RWPE2 (cell line): ENCODE results near the gene GPR63.
"Not testable (repeated sequence)": the region's sequence is repeated elsewhere in the genome, so short reads cannot be mapped to it uniquely, and the experiment has no call there.

Experiments
- ATAC-seq: fragments of 200-7000 bp; cut with Tn5 transposase; 3 replicates; pipeline ENCODE4 v1.9.1; 2021; ENCODE audit warnings: low read depth
- DNase-seq: peaks from one replicate; pipeline ENCODE4 v3.0.0-alpha.2; 2020; ENCODE audit warnings: low spot score
- H3K27ac ChIP-seq: fragments of 450-650 bp; 2 replicates; pipeline ENCODE4 v1.5.1; 2017; ENCODE audit warnings: mild to moderate bottlenecking; ENCODE audit not compliant: poor library complexity, severe bottlenecking
- H3K27me3 ChIP-seq: fragments of 250-450 bp; sonication (Bioruptor Pico); 2 replicates; pipeline ENCODE4 v1.5.1; 2021; ENCODE audit warnings: mild to moderate bottlenecking, moderate library complexity; ENCODE audit not compliant: insufficient read depth, poor library complexity, severe bottlenecking
- H3K36me3 ChIP-seq: fragments of 250-450 bp; sonication (Bioruptor Pico); 2 replicates; pipeline ENCODE4 v1.5.1; 2020; ENCODE audit warnings: low read depth, mild to moderate bottlenecking, moderate library complexity
- H3K4me1 ChIP-seq: fragments of 250-450 bp; sonication (Bioruptor Pico); 2 replicates; pipeline ENCODE4 v1.5.1; 2021; ENCODE audit warnings: mild to moderate bottlenecking, moderate library complexity; ENCODE audit not compliant: insufficient read depth, poor library complexity, severe bottlenecking
- H3K4me3 ChIP-seq: fragments of 250-450 bp; sonication (Bioruptor Pico); 2 replicates; pipeline ENCODE4 v1.5.1; 2021; ENCODE audit warnings: mild to moderate bottlenecking, moderate library complexity; ENCODE audit not compliant: severe bottlenecking
- H3K9me3 ChIP-seq: fragments of 250-450 bp; sonication (Bioruptor Pico); 2 replicates; pipeline ENCODE4 v1.5.1; 2021; ENCODE audit warnings: mild to moderate bottlenecking, moderate library complexity; ENCODE audit not compliant: severe bottlenecking
- TF ChIP-seq, protein P1 (sequence below): fragments of 450-650 bp; IDR thresholded peaks from one replicate; pipeline ENCODE4 v1.5.1; 2017; ENCODE audit warnings: mild to moderate bottlenecking, moderate library complexity; ENCODE audit not compliant: poor library complexity, severe bottlenecking

Gene GPR63, protein sequence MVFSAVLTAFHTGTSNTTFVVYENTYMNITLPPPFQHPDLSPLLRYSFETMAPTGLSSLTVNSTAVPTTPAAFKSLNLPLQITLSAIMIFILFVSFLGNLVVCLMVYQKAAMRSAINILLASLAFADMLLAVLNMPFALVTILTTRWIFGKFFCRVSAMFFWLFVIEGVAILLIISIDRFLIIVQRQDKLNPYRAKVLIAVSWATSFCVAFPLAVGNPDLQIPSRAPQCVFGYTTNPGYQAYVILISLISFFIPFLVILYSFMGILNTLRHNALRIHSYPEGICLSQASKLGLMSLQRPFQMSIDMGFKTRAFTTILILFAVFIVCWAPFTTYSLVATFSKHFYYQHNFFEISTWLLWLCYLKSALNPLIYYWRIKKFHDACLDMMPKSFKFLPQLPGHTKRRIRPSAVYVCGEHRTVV

DNA sequence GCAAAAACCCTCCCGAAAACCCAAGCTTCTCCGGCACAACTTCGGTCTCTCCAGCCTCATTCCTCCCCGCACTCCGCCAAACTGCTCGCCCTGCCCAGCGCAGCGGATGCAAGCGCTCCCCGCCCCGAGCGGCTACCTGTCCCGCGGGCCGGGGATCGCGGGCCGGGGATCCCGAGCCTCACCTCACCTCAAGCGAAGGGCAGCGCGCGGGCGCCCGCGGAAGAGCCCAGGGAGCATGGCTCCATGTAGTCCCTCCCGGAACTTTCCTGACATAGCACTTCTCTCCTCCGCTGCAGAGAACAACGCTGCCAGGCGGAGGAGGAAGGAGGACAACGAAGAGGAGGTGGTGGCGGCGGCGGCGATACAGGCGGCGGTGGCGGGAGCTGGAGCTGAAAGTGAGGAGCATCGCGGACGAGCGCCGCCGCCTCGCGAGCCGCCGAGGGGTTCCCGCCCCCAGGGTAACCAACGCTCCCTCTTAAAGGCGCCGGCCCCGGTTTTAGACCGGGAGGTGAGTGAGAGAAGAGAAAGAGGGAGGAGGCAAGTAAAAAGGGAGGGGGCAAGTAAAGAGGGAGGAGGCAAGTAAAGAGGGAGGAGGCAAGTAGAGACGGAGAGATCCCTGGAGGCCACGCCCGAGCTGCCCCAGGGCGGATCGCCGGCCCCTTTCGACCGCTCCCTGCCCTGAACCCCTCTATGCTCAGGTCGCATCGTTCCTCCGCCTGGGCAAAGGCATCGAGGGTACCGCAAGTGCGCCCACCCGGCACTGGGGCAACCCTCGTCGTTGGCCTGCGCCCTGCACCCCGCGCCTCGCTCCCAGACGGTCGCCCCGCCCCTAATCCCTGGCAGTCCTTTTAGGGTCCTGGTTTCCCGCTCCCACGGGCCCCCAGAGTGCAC is at the start of gene GPR63:
Gene GPR63, minus strand, starts transcription at position 397 of the 891 bp plus-strand sequence. CDS start 37,746 bp downstream, outside the sequence.
- peaks cover 28% of the 10 kb centered on the region for H3K27me3 ChIP-seq
- H3K4me3 ChIP-seq, result peak within 1 kb of the TSS; percentile 55
- H3K9me3 ChIP-seq, result no peaks in the 10 kb centered on the region
- TF ChIP-seq, protein P1, sequence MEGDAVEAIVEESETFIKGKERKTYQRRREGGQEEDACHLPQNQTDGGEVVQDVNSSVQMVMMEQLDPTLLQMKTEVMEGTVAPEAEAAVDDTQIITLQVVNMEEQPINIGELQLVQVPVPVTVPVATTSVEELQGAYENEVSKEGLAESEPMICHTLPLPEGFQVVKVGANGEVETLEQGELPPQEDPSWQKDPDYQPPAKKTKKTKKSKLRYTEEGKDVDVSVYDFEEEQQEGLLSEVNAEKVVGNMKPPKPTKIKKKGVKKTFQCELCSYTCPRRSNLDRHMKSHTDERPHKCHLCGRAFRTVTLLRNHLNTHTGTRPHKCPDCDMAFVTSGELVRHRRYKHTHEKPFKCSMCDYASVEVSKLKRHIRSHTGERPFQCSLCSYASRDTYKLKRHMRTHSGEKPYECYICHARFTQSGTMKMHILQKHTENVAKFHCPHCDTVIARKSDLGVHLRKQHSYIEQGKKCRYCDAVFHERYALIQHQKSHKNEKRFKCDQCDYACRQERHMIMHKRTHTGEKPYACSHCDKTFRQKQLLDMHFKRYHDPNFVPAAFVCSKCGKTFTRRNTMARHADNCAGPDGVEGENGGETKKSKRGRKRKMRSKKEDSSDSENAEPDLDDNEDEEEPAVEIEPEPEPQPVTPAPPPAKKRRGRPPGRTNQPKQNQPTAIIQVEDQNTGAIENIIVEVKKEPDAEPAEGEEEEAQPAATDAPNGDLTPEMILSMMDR, result no peak
- DNase-seq, result peak; percentile 72
- H3K36me3 ChIP-seq, result no peaks in the 10 kb centered on the region
- no peaks in the 10 kb centered on the region for H3K4me1 ChIP-seq
- H3K27ac ChIP-seq, result no peak within 1 kb of the TSS
- peak; percentile 87 for ATAC-seq

DNA sequence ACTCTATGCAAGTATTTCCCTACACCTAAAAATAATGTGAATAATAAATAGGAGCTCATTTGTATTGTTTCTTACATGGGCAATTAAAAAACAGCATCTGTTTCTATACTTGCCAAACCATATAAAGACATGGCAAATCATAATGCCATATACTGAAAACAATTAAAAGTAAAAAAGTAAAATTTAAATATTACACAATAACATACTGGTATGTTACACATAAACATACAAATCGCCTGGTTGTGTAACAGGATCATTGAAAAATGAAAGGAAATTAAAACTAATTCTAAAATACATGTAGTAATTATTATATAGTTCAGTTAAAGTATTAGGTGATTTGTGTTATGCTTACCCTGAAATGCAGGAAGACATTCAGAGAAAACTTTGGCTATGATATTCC is 49.2 kb upstream of the GPR63 start:
- H3K4me1 ChIP-seq, result no peaks in the 10 kb centered on the region
- TF ChIP-seq, protein P1, result no peak
- H3K36me3 ChIP-seq, result peaks cover 11% of the 10 kb centered on the region
- no peak overlapping the region for H3K27ac ChIP-seq
- ATAC-seq (no peak), DNase-seq (no peak)
- H3K27me3 ChIP-seq, result peaks cover 11% of the 10 kb centered on the region
- no peak overlapping the region for H3K4me3 ChIP-seq
- H3K9me3 ChIP-seq, result no peaks in the 10 kb centered on the region

DNA sequence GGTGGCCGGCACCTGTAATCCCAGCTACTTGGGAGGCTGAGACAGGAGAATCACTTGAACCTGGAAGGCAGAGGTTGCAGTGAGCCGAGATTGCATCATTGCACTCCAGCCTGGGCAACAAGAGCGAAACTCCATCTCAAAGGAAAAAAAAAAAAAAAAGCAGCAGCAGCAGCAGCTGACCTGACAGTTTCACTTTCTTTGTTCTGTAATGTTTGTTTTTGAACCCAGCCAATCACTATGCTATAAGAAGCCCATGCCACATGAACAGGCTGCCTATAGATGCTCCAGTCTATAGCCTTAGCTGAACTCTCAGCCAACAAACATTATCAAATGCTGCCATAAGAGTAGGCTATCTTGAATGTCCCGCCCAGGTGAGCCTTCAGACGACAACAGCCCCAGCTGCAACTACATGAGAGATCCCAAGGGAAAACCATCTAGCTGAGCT is 47.9 kb upstream of the GPR63 start:
- H3K27ac ChIP-seq, H3K4me3 ChIP-seq, H3K36me3 ChIP-seq, DNase-seq, H3K9me3 ChIP-seq, H3K4me1 ChIP-seq, ATAC-seq: not testable (repeated sequence)
- peaks cover 11% of the 10 kb centered on the region for H3K27me3 ChIP-seq

DNA sequence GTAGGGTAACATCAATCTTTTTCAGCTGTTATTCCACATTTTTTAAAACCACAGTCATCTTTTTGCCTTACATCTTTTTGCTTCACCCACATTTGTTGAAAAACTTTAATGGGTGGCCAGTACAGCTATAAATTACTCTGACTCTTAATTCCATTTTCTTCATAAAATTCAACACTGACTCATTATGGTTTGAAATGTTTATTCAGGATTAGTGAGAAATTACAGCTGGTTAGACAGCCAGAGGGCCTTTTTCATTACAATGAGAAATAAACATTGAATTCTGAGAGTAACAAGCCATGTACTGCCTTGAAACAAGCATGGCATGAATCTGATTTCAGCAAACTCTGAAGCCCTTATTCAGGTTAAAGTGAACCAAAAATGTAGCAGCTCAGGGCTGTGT is 40.9 kb upstream of the GPR63 start:
- no peaks in the 10 kb centered on the region for H3K9me3 ChIP-seq
- H3K4me1 ChIP-seq, result no peaks in the 10 kb centered on the region
- DNase-seq, result no peak
- peak; percentile 69 for ATAC-seq
- no peak overlapping the region for H3K27ac ChIP-seq
- H3K36me3 ChIP-seq, result no peaks in the 10 kb centered on the region
- TF ChIP-seq, protein P1, result no peak
- peaks cover 8% of the 10 kb centered on the region for H3K27me3 ChIP-seq
- no peak overlapping the region for H3K4me3 ChIP-seq

DNA sequence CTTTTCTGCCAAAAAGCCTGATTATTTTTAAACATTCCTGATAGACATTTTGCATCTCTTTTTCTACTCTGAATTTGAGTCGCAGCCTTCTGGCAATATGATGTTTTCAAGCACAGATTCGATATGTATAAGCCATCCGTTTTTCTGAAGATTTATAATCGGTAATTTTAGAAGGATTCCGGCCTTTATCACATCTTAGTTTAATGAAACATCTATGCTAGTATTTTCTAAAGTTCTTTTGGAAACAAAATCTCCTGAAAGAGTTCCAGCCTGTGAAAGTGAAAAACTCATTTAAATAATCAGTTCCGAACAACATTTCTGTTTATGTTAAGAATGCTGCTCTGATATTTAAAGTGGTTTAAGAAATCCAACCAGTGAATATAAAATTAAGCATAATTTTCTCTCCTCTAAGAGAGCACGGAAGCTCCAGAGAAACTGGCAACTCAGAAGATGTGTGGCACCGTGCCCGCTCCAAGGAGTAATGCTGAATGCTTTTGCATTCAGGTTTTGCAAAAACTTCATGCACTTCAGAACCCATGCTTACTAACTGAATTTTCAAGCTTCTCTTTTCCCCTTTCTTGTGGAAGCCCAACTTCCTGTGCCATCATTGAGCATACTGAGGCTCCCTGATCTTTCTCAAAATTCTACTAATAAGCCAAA is 39.7 kb upstream of the GPR63 start:
- Histone ChIP-seq H3K4me1 (no peaks in the 10 kb centered on the region), H3K27ac (no peak overlapping the region), H3K4me3 (no peak overlapping the region), H3K27me3 (peaks cover 2% of the 10 kb centered on the region), H3K36me3 (no peaks in the 10 kb centered on the region), H3K9me3 (no peaks in the 10 kb centered on the region)
- TF ChIP-seq, protein P1, result no peak
- ATAC-seq (no peak), DNase-seq (no peak)
